Testis (tissue), 3 donors: ENCODE data around the gene NDST3. TPM values are rescaled to one million over a fixed set of nuclear protein-coding genes. Genes with fewer than 3 reads are reported as not detected.

Experiments used
- DNase-seq: peaks from one replicate; pipeline ENCODE4 v3.0.0-alpha.2; 2019
- H3K27ac ChIP-seq, 2 donors: fragments of 200-600 bp; sonication (generic); one replicate each; pipeline ENCODE4 v1.5.1; 2019
- H3K27me3 ChIP-seq: fragments of 200-600 bp; sonication (generic); one replicate; pipeline ENCODE4 v1.5.1; 2019
- H3K36me3 ChIP-seq: fragments of 200-600 bp; sonication (generic); one replicate; pipeline ENCODE4 v1.5.1; 2017; ENCODE audit warnings: low read depth; ENCODE audit errors: missing control alignments
- H3K4me1 ChIP-seq: fragments of 200-600 bp; sonication (generic); one replicate; pipeline ENCODE4 v1.5.1; 2019
- H3K4me3 ChIP-seq, 2 donors: fragments of 200-600 bp; sonication (generic); one replicate each; pipeline ENCODE4 v1.5.1; 2017 to 2019
- H3K9me3 ChIP-seq: fragments of 200-600 bp; sonication (generic); one replicate; pipeline ENCODE4 v1.5.1; 2017
- POLR2A ChIP-seq: fragments of 450-650 bp; IDR thresholded peaks from one replicate; pipeline ENCODE4 v1.6.1; 2017; ENCODE audit warnings: antibody characterized with exemption, mild to moderate bottlenecking, moderate library complexity
- WGBS, 2 donors: methylation state at CpG; one replicate each; pipeline ENCODE4 v1.1.5; 2018; 5-methylcytosine and 5-hydroxymethylcytosine counted together
- intact Hi-C: fragments of 100-400 bp; cut with DNase I; formaldehyde crosslinking; loops from one replicate; pipeline ENCODE4 v1.15.1; 2023; ENCODE audit warnings: low total_unique reads
- polyA plus RNA-seq: library from polyadenylated mRNA; stranded (reverse); fragments of 350-450 nt; fragmentation: Illumina TruSeq; extraction: RNeasy Lipid Tissue Mini Kit (QIAGEN cat#74804); gene quantifications from one replicate; pipeline ENCODE4 v1.2.3, GENCODE V29; 2014; ENCODE audit warnings: low read depth, low replicate concordance; ENCODE audit not compliant: insufficient read depth
- total RNA-seq, 2 donors: library from RNA; depleted of rRNA; stranded (reverse); fragments of >200 nt; gene quantifications; one replicate each; pipeline ENCODE4 v1.2.3, GENCODE V29; 2016
- TF ChIP-seq, protein P1 (sequence below), 3 experiments: fragments of 450-650 bp in 2 of 3; fragments of 200-600 bp in 1 of 3; sonication (generic) in 1 of 3; IDR thresholded peaks; one replicate each; pipeline ENCODE4 v1.5.1; 2016 to 2019; ENCODE audit warnings: antibody characterized with exemption in 3 of 3, mild to moderate bottlenecking in 2 of 3, moderate library complexity in 1 of 3

Gene NDST3
- total and polyA plus RNA-seq, 3 donors from 2014 or later, result 0.11 to 0.50 (median 0.47) TPM

DNA sequence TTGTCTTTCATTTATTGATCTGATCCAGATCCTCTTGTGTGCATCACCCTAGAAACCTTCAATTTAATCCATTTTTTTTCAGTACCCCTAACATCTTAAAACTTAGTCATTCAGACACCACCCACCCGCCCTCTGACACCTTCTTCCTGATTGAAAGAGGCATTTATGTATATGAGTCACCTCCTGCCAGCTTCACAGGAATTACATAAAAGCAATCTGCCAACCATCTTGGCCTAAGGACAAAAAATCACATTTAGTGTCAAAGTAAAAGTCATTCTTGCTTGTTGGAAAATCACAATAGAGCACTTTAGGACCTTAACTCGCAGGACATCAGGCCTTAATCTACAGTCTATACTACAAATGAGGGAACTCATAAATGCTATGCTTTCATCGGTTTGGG is 52.1 kb downstream of the NDST3 start:
- 84 to 86% methylated on average over 3 of the region's 3 CpGs for WGBS, 2 donors
- intact Hi-C loops, result no loop called here
- Histone ChIP-seq H3K27me3 (no peaks in the 10 kb centered on the region), H3K4me3 (no peak overlapping the region), H3K36me3 (no peaks in the 10 kb centered on the region), H3K4me1 (no peaks in the 10 kb centered on the region), H3K9me3 (no peaks in the 10 kb centered on the region), H3K27ac (no peak overlapping the region)
- TF ChIP-seq POLR2A, result no peak
- TF ChIP-seq, protein P1, sequence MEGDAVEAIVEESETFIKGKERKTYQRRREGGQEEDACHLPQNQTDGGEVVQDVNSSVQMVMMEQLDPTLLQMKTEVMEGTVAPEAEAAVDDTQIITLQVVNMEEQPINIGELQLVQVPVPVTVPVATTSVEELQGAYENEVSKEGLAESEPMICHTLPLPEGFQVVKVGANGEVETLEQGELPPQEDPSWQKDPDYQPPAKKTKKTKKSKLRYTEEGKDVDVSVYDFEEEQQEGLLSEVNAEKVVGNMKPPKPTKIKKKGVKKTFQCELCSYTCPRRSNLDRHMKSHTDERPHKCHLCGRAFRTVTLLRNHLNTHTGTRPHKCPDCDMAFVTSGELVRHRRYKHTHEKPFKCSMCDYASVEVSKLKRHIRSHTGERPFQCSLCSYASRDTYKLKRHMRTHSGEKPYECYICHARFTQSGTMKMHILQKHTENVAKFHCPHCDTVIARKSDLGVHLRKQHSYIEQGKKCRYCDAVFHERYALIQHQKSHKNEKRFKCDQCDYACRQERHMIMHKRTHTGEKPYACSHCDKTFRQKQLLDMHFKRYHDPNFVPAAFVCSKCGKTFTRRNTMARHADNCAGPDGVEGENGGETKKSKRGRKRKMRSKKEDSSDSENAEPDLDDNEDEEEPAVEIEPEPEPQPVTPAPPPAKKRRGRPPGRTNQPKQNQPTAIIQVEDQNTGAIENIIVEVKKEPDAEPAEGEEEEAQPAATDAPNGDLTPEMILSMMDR (IDR thresholded peaks at IDR 0.05), result no peak
- no peak for DNase-seq

- no peak overlapping the region for H3K4me3 ChIP-seq
- H3K27ac ChIP-seq, result no peak overlapping the region
- no peak for DNase-seq
- no peaks in the 10 kb centered on the region for H3K27me3 ChIP-seq
- no peaks in the 10 kb centered on the region for H3K9me3 ChIP-seq
- no peaks in the 10 kb centered on the region for H3K4me1 ChIP-seq
- intact Hi-C loops, result no loop called here
- no peaks in the 10 kb centered on the region for H3K36me3 ChIP-seq
- no peak for TF ChIP-seq POLR2A
- TF ChIP-seq, protein P1 (IDR thresholded peaks at IDR 0.05), result no peak
Observed at GRCh38 chr4:118087366-118087765, 53.1 kb downstream of the NDST3 start.

GRCh38 chr4:118099106-118099505 is 64.8 kb downstream of the NDST3 start:
- Histone ChIP-seq H3K27me3 (no peaks in the 10 kb centered on the region), H3K4me3 (no peak overlapping the region), H3K27ac (no peak overlapping the region), H3K9me3 (no peaks in the 10 kb centered on the region), H3K36me3 (no peaks in the 10 kb centered on the region), H3K4me1 (no peaks in the 10 kb centered on the region)
- no peak for DNase-seq
- TF ChIP-seq, protein P1 (IDR thresholded peaks at IDR 0.05), result no peak
- TF ChIP-seq POLR2A, result no peak
- intact Hi-C loops, result no loop called here
- 34 to 48% methylated on average over 3 of the region's 3 CpGs for WGBS, 2 donors

DNA sequence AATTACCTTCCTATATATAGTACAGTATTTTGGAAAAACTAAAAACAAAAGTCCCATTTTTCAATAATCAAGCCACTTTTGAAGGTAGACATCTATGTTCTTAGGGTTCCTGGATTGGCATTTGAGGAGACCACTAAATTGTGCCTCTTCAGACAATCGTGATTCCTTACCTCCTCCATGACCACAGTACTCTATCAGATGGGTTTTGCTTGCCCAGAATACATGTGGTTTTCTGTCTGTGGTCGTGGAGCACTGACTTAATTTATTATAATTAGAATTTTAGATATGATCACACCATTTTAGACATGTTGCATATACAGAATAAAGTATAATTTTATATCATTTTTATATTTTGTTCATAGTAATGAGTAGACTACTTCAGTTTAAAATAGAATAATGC is 67.9 kb downstream of the NDST3 start:
- Histone ChIP-seq H3K4me3 (no peak overlapping the region), H3K27me3 (no peaks in the 10 kb centered on the region), H3K27ac (no peak overlapping the region), H3K4me1 (no peaks in the 10 kb centered on the region), H3K36me3 (no peaks in the 10 kb centered on the region), H3K9me3 (no peaks in the 10 kb centered on the region)
- WGBS, 2 donors, result 66 to 70% methylated on average over 2 of the region's 2 CpGs
- intact Hi-C loops, result no loop called here
- no peak for DNase-seq
- no peak for TF ChIP-seq POLR2A
- TF ChIP-seq, protein P1 (IDR thresholded peaks at IDR 0.05), result no peak
